AG04450 (cell line): ENCODE results near the gene ZNF652. TPM values are rescaled to one million over a fixed set of nuclear protein-coding genes. Genes with fewer than 3 reads are reported as not detected.
"Not testable (repeated sequence)": the region's sequence is repeated elsewhere in the genome, so short reads cannot be mapped to it uniquely, and the experiment has no call there.

ENCODE experiments used
- CTCF ChIA-PET: fragments of 300-600, 350-600 bp; formaldehyde crosslinking; extraction: SDS; loops from one replicate; lab custom pipeline; 2022; ENCODE audit warnings: antibody characterized with exemption, inconsistent platforms; lab: Charles Lee
- POLR2A ChIA-PET: fragments of 350-600 bp; formaldehyde crosslinking; extraction: SDS; loops from one replicate; lab custom pipeline; 2021; ENCODE audit warnings: antibody characterized with exemption, inconsistent platforms; lab: Yijun Ruan, JAX
- DNase-seq: peaks from one replicate; pipeline ENCODE4 v3.0.0-alpha.2; 2011; ENCODE audit warnings: low read depth, low spot score
- H3K27ac ChIP-seq: one replicate; pipeline ENCODE4 v1.5.1; 2012; ENCODE audit warnings: low read depth, low read length, control low read depth
- H3K27me3 ChIP-seq: one replicate; pipeline ENCODE4 v1.6.0; 2012; ENCODE audit warnings: low read length; ENCODE audit not compliant: control insufficient read depth, insufficient read depth
- H3K4me3 ChIP-seq: 2 replicates; pipeline ENCODE4 v1.5.1; 2011; ENCODE audit warnings: mild to moderate bottlenecking, low read depth, low read length, control low read depth
- H3K9me3 ChIP-seq: 2 replicates; pipeline ENCODE4 v1.5.1; 2012; ENCODE audit warnings: low read length; ENCODE audit not compliant: control insufficient read depth, insufficient read depth
- CTCF ChIP-seq: IDR thresholded peaks from 2 replicates; pipeline ENCODE4 v1.5.1; 2011; ENCODE audit warnings: low read depth, low read length, control low read depth, inconsistent platforms
- polyA plus RNA-seq: library from polyadenylated mRNA; depleted of rRNA; stranded (reverse); fragments of >200 nt; gene quantifications from 2 replicates; pipeline ENCODE4 v1.2.3, GENCODE V29; 2011

ZNF652 gene
- polyA plus RNA-seq, 1 experiment, result 9.0 TPM

GRCh38 chr17:49390548-49391324 lies 28.7 kb upstream of the ZNF652 start:
- Histone ChIP-seq H3K4me3 (no peak overlapping the region), H3K27ac (no peak overlapping the region), H3K27me3 (no peaks in the 10 kb centered on the region), H3K9me3 (no peaks in the 10 kb centered on the region)
- POLR2A ChIA-PET, result no interaction called here
- DNase-seq, result no peak
- CTCF ChIA-PET, result interaction anchor here (2.0 kb wide), 1 partner anchor 75 kb away, joined by 9 read pairs; no protein-coding TSS in a partner anchor
- no peak for TF ChIP-seq CTCF

DNA sequence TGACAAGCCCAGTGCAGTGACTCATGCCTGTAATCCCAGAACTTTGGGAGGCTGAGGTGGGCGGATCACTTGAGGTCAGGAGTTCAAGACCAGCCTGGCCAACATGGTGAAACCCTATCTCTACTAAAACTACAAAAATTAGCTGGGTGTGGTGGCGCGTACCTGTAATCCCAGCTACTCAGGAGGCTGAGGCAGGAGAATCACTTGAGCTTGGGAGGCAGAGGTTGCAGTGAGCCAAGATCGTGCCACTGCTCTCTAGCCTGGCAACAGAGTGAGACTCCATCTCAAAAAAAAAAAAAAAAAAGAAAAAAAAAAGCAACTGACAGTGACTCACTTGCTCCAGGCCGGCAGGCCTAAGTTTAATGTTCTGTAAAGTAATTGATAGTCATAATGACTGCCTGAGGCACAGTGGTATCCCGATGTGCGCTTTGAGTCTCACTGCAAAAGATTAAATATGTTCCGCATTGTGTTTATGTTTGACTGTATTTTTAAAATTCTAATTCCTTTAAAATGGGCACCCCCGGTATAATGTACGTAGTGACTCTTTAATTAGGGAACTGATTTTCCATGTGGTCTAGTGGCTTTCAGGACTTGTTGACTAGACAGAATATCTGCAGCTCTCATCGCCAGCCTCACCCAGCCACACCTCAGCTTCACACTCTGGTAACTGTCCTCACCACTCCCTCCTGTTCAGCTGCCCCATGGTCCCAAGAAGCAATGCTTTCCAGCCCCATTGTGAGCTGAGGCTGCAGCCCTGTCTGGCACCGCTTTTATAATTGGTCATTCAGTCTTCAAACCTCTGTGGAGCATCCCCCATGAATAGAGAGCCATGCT lies 27.7 kb upstream of the ZNF652 start:
- H3K27ac ChIP-seq, DNase-seq, H3K27me3 ChIP-seq, H3K9me3 ChIP-seq, POLR2A ChIA-PET, H3K4me3 ChIP-seq: not testable (repeated sequence)
- CTCF ChIA-PET, result interaction anchor here (2.5 kb wide), 1 partner anchor 75 kb away, joined by 16 read pairs; no protein-coding TSS in a partner anchor

DNA sequence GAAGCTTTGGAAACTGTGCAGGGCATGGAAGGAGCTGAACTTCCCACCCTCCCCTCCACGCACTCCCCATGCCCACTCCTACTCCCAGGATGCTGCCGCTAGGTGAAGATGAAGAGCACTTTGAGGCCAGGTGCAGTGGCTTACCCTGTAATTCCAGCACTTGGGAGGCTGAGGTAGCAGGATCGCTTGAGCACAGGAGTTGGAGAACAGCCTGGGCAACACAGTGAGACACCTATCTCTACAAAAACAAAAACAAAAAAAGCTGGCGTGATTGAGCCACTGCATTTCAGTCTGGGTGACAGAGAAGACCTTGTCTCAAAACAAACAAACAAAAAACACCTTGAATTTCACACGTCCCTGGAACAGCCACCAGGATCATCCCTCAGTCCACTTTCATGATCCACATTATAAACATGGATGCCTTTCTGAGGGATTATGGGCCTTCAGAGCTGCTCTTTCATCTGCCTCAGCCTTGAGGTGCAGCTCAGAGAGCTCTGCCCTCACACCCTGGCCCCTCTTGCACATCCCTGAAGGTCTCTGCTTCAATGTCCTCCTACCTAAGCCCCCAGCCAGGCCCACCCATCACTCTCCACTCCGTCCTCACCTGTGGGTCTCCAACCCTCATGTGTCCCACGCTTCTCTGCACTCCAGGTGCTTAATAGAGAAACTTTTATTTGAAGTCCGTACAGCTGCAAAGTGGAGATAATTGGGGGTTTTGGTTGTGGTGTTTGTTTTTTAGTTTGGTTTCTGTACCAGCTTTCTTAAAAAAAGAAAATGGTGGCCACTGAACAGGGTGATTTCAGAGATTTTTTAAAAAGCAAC lies 26.9 kb upstream of the ZNF652 start:
- no peak for TF ChIP-seq CTCF
- no peak overlapping the region for H3K4me3 ChIP-seq
- no peaks in the 10 kb centered on the region for H3K9me3 ChIP-seq
- no peaks in the 10 kb centered on the region for H3K27me3 ChIP-seq
- ChIA-PET CTCF (interaction anchor here (0.6 to 2.5 kb wide), 2 partner anchors 31 to 74 kb away, joined by 3 to 16 read pairs; no protein-coding TSS in a partner anchor), POLR2A (no interaction called here)
- H3K27ac ChIP-seq, result no peak overlapping the region
- DNase-seq, result no peak

DNA sequence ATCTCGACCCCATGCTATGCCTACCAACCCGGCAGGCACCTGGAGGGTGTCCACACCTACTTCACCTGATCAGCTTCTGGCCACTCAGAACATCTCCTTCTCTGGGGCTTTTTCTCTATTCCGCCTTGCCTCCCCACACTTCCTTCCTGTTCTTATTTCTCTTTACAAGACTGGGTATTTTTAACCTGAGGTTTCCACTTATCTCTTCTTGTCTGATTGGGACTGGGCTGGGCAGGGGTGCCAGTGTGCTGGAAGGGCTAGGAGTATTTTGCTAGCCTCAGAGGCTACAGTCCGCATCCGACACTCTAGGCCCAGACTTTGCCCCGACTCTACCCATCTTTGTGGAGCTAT lies 26.2 kb upstream of the ZNF652 start:
- no peak overlapping the region for H3K27ac ChIP-seq
- no peaks in the 10 kb centered on the region for H3K9me3 ChIP-seq
- no peak for DNase-seq
- H3K27me3 ChIP-seq, result no peaks in the 10 kb centered on the region
- no peak for TF ChIP-seq CTCF
- no peak overlapping the region for H3K4me3 ChIP-seq
- ChIA-PET CTCF (interaction anchor here (0.6 to 2.5 kb wide), 2 partner anchors 73 to 393 kb away, joined by 4 to 16 read pairs; no protein-coding TSS in a partner anchor), POLR2A (no interaction called here)
